Ishikawa (cell line): ENCODE data around the gene SSBP3.
A peak's percentile ranks its signal among the peaks of the same experiment; 100 is the strongest.

Experiments used
- CEBPB ChIP-seq: IDR thresholded peaks from 2 replicates; pipeline ENCODE4 v1.6.1; 2012
- CREB1 ChIP-seq: IDR thresholded peaks from 2 replicates; pipeline ENCODE4 v1.6.1; 2012; ENCODE audit warnings: low read depth
- EGR1 ChIP-seq: IDR thresholded peaks from 2 replicates; pipeline ENCODE4 v1.6.1; 2012
- EP300 ChIP-seq: IDR thresholded peaks from 2 replicates; pipeline ENCODE4 v1.6.1; 2012; ENCODE audit warnings: borderline replicate concordance
- FOXM1 ChIP-seq: IDR thresholded peaks from 2 replicates; pipeline ENCODE4 v1.6.1; 2012; ENCODE audit warnings: low read depth, borderline replicate concordance
- NFIC ChIP-seq: IDR thresholded peaks from 2 replicates; pipeline ENCODE4 v1.6.1; 2012
- RAD21 ChIP-seq: IDR thresholded peaks from 2 replicates; pipeline ENCODE4 v1.6.1; 2012; ENCODE audit warnings: low read depth
- TAF1 ChIP-seq: IDR thresholded peaks from 2 replicates; pipeline ENCODE4 v1.6.1; 2012; ENCODE audit warnings: low read depth, mild to moderate bottlenecking
- TCF12 ChIP-seq: IDR thresholded peaks from 2 replicates; pipeline ENCODE4 v1.6.1; 2012; ENCODE audit warnings: low read depth
- TEAD4 ChIP-seq: IDR thresholded peaks from 2 replicates; pipeline ENCODE4 v1.6.1; 2012
- YY1 ChIP-seq: IDR thresholded peaks from 2 replicates; pipeline ENCODE4 v1.6.1; 2012; ENCODE audit warnings: low read depth
- ZBTB7A ChIP-seq: IDR thresholded peaks from 2 replicates; pipeline ENCODE4 v1.6.1; 2012; ENCODE audit warnings: low read depth
- TF ChIP-seq, protein P1 (sequence below): IDR thresholded peaks from 2 replicates; pipeline ENCODE4 v1.6.1; 2012
- TF ChIP-seq, protein P2 (sequence below): IDR thresholded peaks from 2 replicates; pipeline ENCODE4 v1.6.1; 2012; ENCODE audit warnings: low read depth, mild to moderate bottlenecking
- TF ChIP-seq, protein P3 (sequence below): IDR thresholded peaks from 2 replicates; pipeline ENCODE4 v1.6.1; 2012

The SSBP3 gene

DNA sequence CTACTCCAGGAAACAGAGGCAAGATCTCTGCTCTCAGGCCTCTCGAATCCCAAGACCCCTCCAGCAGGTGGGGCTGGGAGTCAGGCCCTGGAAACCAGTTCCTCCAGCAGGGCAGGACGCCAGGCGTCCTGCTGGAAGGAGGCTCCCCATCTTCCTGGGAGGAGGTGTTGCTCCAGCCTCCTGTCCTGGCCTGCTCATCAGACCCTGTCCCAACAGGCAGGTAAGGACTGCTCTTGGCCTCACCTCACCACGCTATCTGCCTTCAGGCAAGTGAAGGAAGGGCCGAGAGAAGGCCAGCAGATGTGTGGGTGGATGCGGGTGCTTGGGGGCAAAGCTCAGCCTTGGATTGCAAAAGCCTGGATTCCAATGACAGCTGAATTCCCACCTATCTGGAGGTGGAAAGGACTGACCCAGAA, 82.9 kb downstream of the SSBP3 start:
- TF ChIP-seq ZBTB7A (no peak), RAD21 (peak; percentile 26)

DNA sequence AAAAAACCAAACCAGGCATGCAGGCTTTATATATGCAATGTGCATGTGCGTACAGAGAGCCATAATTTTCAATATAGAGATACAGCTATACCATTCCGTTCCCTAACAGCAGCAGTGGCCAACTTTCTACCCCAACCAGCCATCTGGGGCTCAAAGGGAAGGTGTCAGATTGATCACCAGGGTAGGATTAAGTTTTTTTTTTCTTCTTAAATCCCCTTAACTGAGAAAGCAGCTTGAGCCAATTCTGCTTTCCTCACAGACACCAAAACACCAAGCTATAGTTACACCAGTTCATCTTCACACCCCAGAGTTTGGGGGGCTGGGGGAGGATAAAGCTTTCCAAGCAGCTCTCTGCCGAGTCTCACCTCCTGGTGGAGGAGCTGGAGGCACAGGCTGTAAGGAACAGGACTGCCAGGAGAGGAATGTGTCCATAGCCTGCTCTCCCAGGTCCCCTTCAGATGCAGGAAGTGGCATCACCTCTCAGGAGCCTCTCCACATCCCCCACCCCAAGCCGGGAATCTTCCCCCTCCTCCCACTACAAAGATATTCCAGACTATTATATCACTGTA, 87.9 kb downstream of the SSBP3 start:
- TF ChIP-seq TCF12 (no peak), FOXM1 (no peak), YY1 (no peak), TAF1 (no peak), EGR1 (no peak), CREB1 (no peak), RAD21 (no peak), EP300 (no peak)
- TF ChIP-seq, protein P1, sequence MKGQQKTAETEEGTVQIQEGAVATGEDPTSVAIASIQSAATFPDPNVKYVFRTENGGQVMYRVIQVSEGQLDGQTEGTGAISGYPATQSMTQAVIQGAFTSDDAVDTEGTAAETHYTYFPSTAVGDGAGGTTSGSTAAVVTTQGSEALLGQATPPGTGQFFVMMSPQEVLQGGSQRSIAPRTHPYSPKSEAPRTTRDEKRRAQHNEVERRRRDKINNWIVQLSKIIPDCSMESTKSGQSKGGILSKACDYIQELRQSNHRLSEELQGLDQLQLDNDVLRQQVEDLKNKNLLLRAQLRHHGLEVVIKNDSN: no peak
- TF ChIP-seq, protein P2, sequence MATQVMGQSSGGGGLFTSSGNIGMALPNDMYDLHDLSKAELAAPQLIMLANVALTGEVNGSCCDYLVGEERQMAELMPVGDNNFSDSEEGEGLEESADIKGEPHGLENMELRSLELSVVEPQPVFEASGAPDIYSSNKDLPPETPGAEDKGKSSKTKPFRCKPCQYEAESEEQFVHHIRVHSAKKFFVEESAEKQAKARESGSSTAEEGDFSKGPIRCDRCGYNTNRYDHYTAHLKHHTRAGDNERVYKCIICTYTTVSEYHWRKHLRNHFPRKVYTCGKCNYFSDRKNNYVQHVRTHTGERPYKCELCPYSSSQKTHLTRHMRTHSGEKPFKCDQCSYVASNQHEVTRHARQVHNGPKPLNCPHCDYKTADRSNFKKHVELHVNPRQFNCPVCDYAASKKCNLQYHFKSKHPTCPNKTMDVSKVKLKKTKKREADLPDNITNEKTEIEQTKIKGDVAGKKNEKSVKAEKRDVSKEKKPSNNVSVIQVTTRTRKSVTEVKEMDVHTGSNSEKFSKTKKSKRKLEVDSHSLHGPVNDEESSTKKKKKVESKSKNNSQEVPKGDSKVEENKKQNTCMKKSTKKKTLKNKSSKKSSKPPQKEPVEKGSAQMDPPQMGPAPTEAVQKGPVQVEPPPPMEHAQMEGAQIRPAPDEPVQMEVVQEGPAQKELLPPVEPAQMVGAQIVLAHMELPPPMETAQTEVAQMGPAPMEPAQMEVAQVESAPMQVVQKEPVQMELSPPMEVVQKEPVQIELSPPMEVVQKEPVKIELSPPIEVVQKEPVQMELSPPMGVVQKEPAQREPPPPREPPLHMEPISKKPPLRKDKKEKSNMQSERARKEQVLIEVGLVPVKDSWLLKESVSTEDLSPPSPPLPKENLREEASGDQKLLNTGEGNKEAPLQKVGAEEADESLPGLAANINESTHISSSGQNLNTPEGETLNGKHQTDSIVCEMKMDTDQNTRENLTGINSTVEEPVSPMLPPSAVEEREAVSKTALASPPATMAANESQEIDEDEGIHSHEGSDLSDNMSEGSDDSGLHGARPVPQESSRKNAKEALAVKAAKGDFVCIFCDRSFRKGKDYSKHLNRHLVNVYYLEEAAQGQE: no peak

DNA sequence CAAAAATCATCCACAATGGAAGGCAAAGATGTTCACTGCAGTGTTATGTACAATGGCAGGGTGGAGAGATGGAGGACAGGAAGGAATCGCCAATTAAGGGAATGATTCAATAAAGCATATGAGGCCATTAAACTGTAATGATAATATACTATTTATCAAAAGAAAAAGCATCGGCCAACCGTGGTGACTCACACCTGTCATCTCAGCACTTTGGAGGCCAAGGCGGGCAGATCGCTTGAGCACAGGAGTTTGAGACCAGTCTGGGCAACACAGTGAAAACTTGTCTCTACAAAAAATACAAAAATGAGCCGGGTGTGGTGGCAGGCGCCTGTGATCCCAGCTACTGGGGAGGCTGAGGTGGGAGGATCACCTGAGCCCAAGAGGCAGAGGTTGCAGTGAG, 89.1 kb downstream of the SSBP3 start:
- TF ChIP-seq CEBPB: no peak
- TF ChIP-seq, protein P3, sequence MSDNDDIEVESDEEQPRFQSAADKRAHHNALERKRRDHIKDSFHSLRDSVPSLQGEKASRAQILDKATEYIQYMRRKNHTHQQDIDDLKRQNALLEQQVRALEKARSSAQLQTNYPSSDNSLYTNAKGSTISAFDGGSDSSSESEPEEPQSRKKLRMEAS: no peak
- no peak for TF ChIP-seq NFIC
- TF ChIP-seq EP300: no peak
- TF ChIP-seq FOXM1: no peak
- TF ChIP-seq YY1: no peak
- no peak for TF ChIP-seq TEAD4
- TF ChIP-seq, protein P1: no peak
- no peak for TF ChIP-seq TAF1
- no peak for TF ChIP-seq ZBTB7A
- TF ChIP-seq, protein P2: no peak
- TF ChIP-seq EGR1: no peak

DNA sequence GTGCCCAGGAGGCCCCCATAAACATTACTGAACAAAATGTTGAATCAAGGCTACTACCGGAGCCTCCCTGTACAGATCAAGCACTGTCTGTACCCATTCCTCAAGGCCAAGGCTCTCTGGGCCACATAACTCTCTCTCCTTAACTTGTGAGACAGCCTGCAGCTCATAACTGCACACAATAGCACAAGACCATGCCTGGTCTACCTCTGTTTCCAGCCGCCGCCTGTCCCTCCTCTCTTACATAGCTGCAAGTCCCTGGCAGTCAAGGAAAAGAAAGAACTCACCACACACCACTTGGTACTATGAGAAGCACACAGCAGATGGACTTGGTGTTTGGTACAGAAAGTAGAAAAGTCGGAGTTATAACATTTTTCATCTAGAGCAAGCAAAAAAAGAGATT, 91.1 kb downstream of the SSBP3 start:
- TF ChIP-seq YY1 (no peak), TAF1 (no peak), RAD21 (no peak), TCF12 (no peak), ZBTB7A (no peak), FOXM1 (no peak), TEAD4 (no peak), CREB1 (no peak), NFIC (no peak), EGR1 (no peak), CEBPB (no peak), EP300 (no peak)
- TF ChIP-seq, protein P1: no peak
- TF ChIP-seq, protein P2: no peak
- TF ChIP-seq, protein P3: no peak

DNA sequence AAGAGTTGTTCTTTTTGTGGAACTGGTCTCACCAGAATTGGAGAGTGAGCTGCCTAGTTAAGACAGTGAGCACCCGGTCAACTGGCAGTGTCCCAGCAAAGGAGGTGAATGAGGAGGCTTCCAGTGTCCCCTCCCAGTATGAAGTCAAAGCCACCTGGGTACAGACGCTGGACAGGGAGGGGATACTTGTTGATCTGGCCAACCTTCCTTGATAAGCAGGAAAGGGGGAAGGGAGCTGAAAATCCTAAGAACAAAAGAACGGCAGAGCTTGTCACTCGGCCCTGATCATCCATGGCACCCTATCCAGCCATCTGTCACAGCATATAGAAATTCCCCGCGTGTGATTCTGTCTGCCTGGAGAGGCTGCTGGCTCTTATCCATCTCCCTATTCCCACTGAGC, 91.5 kb downstream of the SSBP3 start:
- TF ChIP-seq TAF1: no peak
- TF ChIP-seq ZBTB7A: no peak
- TF ChIP-seq, protein P3: no peak
- TF ChIP-seq CREB1: no peak
- no peak for TF ChIP-seq RAD21
- no peak for TF ChIP-seq EP300
- TF ChIP-seq, protein P2: no peak
- TF ChIP-seq, protein P1: no peak
- TF ChIP-seq TCF12: no peak
- TF ChIP-seq CEBPB: no peak
- TF ChIP-seq EGR1: no peak
- no peak for TF ChIP-seq FOXM1
- no peak for TF ChIP-seq TEAD4
- no peak for TF ChIP-seq YY1
- no peak for TF ChIP-seq NFIC
